Ovary (tissue), 9 donors: Measurements from ENCODE around the gene CTNND2. TPM values are rescaled to one million over a fixed set of nuclear protein-coding genes. Genes with fewer than 3 reads are reported as not detected.

Experiments
- DNase-seq, 5 donors: peaks; one replicate each; pipeline ENCODE4 v3.0.0-alpha.2; 2019 to 2020
- H3K27ac ChIP-seq, 2 donors: fragments of 200-600 bp; one replicate each; pipeline versions ENCODE4 v1.5.1 to v1.8.0; 2019 to 2022
- H3K27me3 ChIP-seq: fragments of 200-600 bp; one replicate; pipeline ENCODE4 v1.8.0; 2022
- H3K36me3 ChIP-seq: fragments of 200-600 bp; sonication (generic); one replicate; pipeline ENCODE4 v1.5.1; 2019
- H3K4me1 ChIP-seq: one replicate; pipeline ENCODE4 v1.8.1; 2013; ENCODE audit warnings: mild to moderate bottlenecking, moderate library complexity; ENCODE audit not compliant: insufficient read depth
- H3K4me3 ChIP-seq: fragments of 200-600 bp; sonication (generic); one replicate; pipeline ENCODE4 v1.5.1; 2017
- H3K9me3 ChIP-seq, 2 donors: fragments of 200-600 bp in 1 of 2; sonication (generic) in 1 of 2; one replicate each; pipeline versions ENCODE4 v1.5.1 to v1.8.1; 2013 to 2019; ENCODE audit warnings: mild to moderate bottlenecking in 1 of 2, moderate library complexity in 1 of 2
- EP300 ChIP-seq: sonication (generic); formaldehyde crosslinking; IDR thresholded peaks from one replicate; pipeline ENCODE4 v1.6.1; 2017; ENCODE audit warnings: antibody characterized with exemption
- POLR2A ChIP-seq: fragments of 450-650 bp; IDR thresholded peaks from one replicate; pipeline ENCODE4 v1.6.1; 2017; ENCODE audit warnings: antibody characterized with exemption, mild to moderate bottlenecking, moderate library complexity
- WGBS, 3 donors: extraction: QIAGEN DNeasy Blood & Tissue Kit in 1 of 3; methylation state at CpG; one replicate each; pipeline versions ENCODE4 v1.1.5 to v1.1.7; 2013 to 2017; 5-methylcytosine and 5-hydroxymethylcytosine counted together
- intact Hi-C, 4 donors: fragments of 100-400 bp; cut with DNase I; formaldehyde crosslinking; loops; one replicate each; pipeline versions ENCODE4 v1.11.0 to v1.15.1; 2022 to 2023
- polyA plus RNA-seq, 2 donors: library from polyadenylated mRNA; stranded (reverse); fragments of 200-250 nt in 1 of 2; fragments of 350-450 nt in 1 of 2; fragmentation: Illumina TruSeq in 1 of 2; extraction: RNeasy Lipid Tissue Mini Kit (QIAGEN cat#74804) in 1 of 2; gene quantifications; one replicate each; pipeline ENCODE4 v1.2.3, GENCODE V29; 2013 to 2014
- total RNA-seq, 7 donors: library from RNA; depleted of rRNA in 2 of 7; stranded (reverse); fragments of >200 nt in 2 of 7; fragmentation: NEBNext Ultra II Directional in 3 of 7; extraction: Animal tissue kit (Norgen Biotek cat#: 25700) in 3 of 7; gene quantifications; one replicate each; pipeline versions ENCODE4 v1.1.0 to v1.2.4, GENCODE V29; 2016 to 2023
- TF ChIP-seq, protein P1 (sequence below), 3 donors: fragments of 450-650 bp in 2 of 3; fragments of 200-600 bp in 1 of 3; IDR thresholded peaks; one replicate each; pipeline versions ENCODE4 v1.5.1 to v1.8.0; 2016 to 2022; ENCODE audit warnings: antibody characterized with exemption in 3 of 3, mild to moderate bottlenecking in 1 of 3
- donor health status: DM: no; HTN: no; CAD: no; lungs with moderate emphysema.
- donor health status: DM: no; HTN: no; CAD: no.
- donor health status: Bipolar disorder and iron deficiency.
- donor health status: DM: yes; HTN: yes; CAD: no.
- donor health status: DM: no; HTN: no; CAD: no.
- donor health status: DM: yes; HTN: yes; CAD: no.

CTNND2 gene
- total and polyA plus RNA-seq, 9 donors: 0.52 to 13.2 (median 2.3) TPM

DNA sequence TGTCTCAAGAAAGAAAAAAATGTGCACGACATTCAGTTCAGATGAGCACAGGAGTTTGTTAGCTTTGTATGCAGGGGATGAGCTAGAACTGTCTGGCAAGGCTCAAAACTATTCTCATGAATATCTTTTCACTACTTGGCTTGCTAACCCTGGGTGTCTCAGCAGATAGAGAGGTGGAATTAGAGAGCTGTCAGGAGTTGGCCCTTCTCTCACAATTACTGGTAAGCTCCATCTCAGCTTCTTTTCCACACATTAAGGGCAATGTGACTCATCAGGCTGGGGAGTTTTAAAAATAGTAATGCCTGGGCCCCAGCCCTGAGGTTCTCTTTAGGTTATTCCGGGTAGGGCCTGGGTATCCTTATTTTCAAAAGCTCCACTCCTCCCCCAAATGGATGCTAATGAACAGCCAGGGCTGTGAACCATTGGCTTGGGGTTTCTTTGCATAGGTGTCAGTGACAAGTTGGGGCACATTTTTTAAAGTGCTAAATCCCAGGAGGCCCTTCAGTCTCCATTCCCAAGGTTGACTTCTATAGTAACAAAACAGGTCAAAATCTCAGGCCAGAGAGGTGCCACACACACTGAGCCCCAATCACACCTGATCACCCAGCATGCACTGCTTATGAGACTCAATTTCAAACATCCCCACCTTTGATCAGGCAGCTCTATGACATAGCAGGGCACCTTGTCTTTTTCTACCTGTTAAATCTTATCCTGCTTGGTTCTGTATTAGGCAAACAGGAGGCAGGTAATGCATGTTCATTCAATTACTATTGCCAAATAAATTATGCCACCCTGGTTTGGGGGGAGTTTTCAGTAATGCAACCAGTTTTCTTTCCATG is 903.5 kb downstream of the CTNND2 start:
- Histone ChIP-seq H3K27ac (no peak overlapping the region), H3K27me3 (no peaks in the 10 kb centered on the region), H3K9me3 (no peaks in the 10 kb centered on the region), H3K36me3 (no peaks in the 10 kb centered on the region), H3K4me3 (no peak overlapping the region), H3K4me1 (no peaks in the 10 kb centered on the region)
- WGBS, 3 donors: 45 to 59% (median 47%) methylated on average over 2 of the region's 2 CpGs
- TF ChIP-seq EP300 (no peak), POLR2A (no peak)
- TF ChIP-seq, protein P1, sequence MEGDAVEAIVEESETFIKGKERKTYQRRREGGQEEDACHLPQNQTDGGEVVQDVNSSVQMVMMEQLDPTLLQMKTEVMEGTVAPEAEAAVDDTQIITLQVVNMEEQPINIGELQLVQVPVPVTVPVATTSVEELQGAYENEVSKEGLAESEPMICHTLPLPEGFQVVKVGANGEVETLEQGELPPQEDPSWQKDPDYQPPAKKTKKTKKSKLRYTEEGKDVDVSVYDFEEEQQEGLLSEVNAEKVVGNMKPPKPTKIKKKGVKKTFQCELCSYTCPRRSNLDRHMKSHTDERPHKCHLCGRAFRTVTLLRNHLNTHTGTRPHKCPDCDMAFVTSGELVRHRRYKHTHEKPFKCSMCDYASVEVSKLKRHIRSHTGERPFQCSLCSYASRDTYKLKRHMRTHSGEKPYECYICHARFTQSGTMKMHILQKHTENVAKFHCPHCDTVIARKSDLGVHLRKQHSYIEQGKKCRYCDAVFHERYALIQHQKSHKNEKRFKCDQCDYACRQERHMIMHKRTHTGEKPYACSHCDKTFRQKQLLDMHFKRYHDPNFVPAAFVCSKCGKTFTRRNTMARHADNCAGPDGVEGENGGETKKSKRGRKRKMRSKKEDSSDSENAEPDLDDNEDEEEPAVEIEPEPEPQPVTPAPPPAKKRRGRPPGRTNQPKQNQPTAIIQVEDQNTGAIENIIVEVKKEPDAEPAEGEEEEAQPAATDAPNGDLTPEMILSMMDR (IDR thresholded peaks at IDR 0.05): no peak
- intact Hi-C loops: no loop called here
- DNase-seq: no peak

DNA sequence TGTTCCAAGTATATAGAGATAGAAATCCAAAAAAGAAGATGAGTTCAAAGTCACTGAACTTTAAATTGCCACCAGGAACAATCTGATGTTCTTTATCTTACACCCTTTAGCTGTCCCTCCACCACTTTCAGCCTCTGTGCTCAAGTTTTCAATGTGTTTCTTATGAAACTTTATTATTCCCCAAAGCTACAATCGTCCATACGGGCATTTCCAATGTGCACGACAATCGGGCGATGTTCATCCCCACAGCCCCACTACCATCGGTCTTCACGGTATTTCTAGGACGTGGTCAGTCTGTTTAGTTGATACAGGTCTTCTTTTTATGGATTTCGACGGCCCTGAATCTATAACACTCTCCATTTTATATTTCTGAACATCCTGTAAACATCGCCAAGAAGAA is 904.5 kb downstream of the CTNND2 start:
- 90 to 92% (median 90%) methylated on average over 11 of the region's 11 CpGs for WGBS, 3 donors
- TF ChIP-seq POLR2A (no peak), EP300 (no peak)
- TF ChIP-seq, protein P1 (IDR thresholded peaks at IDR 0.05): no peak
- H3K27ac ChIP-seq: no peak overlapping the region
- no peaks in the 10 kb centered on the region for H3K27me3 ChIP-seq
- intact Hi-C loops: no loop called here
- H3K36me3 ChIP-seq: no peaks in the 10 kb centered on the region
- H3K9me3 ChIP-seq: no peaks in the 10 kb centered on the region
- H3K4me1 ChIP-seq: no peaks in the 10 kb centered on the region
- no peak overlapping the region for H3K4me3 ChIP-seq
- no peak for DNase-seq

- Histone ChIP-seq H3K4me1 (no peaks in the 10 kb centered on the region), H3K27ac (no peak overlapping the region), H3K9me3 (no peaks in the 10 kb centered on the region), H3K4me3 (no peak overlapping the region), H3K27me3 (no peaks in the 10 kb centered on the region), H3K36me3 (no peaks in the 10 kb centered on the region)
- intact Hi-C loops: no loop called here
- WGBS, 3 donors: 82 to 89% (median 86%) methylated on average over 8 of the region's 8 CpGs
- no peak for DNase-seq
- TF ChIP-seq, protein P1 (IDR thresholded peaks at IDR 0.05): no peak
- no peak for TF ChIP-seq EP300
- TF ChIP-seq POLR2A: no peak
Observed at GRCh38 chr5:10995891-10996290, 908.4 kb downstream of the CTNND2 start.

GRCh38 chr5:10994091-10994986 is 909.9 kb downstream of the CTNND2 start:
- no peak for TF ChIP-seq POLR2A
- no peak for TF ChIP-seq EP300
- TF ChIP-seq, protein P1 (IDR thresholded peaks at IDR 0.05): no peak
- intact Hi-C loops: no loop called here
- no peaks in the 10 kb centered on the region for H3K27me3 ChIP-seq

More at GRCh38 chr5:10994091-10994986, 909.9 kb downstream of the CTNND2 start:
- 43 to 57% (median 53%) methylated on average over 19 to 20 of the region's 30 CpGs for WGBS, 3 donors
- H3K36me3 ChIP-seq: no peaks in the 10 kb centered on the region
- no peak for DNase-seq
- no peaks in the 10 kb centered on the region for H3K4me1 ChIP-seq
- H3K9me3 ChIP-seq: no peaks in the 10 kb centered on the region
- H3K4me3 ChIP-seq: no peak overlapping the region
- no peak overlapping the region for H3K27ac ChIP-seq
